ENCODE measurements around the gene GALNT2.

Gene GALNT2

DNA sequence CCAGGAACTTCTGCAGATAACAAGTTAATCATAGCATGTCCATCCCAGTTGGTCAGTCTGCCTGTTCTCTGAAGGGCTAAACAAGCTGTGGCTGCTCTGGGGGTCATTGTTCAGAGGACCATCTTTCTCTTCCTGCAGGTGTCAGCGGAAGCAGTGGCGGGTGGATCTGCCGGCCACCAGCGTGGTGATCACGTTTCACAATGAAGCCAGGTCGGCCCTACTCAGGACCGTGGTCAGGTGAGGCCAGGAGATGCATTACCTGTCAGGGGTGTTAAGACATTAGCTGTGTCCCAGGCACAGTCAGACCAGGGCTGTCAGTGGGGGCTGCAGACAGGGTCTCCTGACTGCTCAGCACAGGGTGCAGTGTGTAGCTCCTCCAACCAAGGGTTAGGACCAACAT, 168.8 kb downstream of the GALNT2 start:
- Histone ChIP-seq H3K27ac (ENCODE audit: low read depth, low read length) (no peak overlapping the region), H3K4me1 (ENCODE audit: insufficient read depth, low read length) (peaks cover 22% of the 10 kb centered on the region), H3K9ac (ENCODE audit: low read depth, low read length) (no peak overlapping the region), H3K36me3 (ENCODE audit: insufficient read depth, low read length) (0 out of 2 replicates have a peak, but pooled peaks cover 6% of the 10 kb centered on the region), H3K27me3 (ENCODE audit: insufficient read depth, low read length) (no peaks in the 10 kb centered on the region), H3K9me3 (ENCODE audit: insufficient read depth, low read depth, low read length) (peaks cover 4% of the 10 kb centered on the region; the same call in 1 of the 2 replicates), H3K4me3 (ENCODE audit: low read length) (no peak overlapping the region)
- WGBS, result 83% methylated on average over 7 of the region's 7 CpGs

DNA sequence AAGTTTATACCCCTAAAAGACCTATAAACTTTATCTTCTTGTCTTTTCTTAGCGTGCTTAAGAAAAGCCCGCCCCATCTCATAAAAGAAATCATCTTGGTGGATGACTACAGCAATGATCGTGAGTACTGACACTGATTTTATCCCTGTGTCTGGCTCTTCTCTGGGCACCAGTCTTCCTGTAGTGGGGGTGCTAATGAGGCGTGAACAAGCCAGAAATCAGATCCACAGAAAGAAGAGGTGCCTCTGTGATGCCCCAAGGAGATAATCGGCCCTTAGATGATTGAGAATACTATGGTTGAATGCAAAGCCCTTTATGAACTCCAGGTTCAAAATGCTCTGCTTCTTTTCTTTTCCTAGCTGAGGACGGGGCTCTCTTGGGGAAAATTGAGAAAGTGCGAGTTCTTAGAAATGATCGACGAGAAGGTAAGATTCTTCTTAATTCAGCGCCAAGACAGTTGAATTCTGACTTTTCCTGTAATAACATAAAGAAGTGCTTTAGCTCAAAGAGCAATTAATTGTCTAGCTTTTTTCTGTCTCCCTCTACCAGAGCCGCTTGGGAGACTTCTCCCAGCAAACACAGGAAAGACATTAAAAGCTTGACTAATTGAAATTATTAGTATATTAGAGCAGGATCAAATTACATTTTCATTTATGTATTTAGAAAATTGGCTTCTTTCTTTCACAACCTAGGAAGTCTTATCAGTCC, 169.4 kb downstream of the GALNT2 start:
- 88% methylated on average over 10 of the region's 11 CpGs for WGBS

DNA sequence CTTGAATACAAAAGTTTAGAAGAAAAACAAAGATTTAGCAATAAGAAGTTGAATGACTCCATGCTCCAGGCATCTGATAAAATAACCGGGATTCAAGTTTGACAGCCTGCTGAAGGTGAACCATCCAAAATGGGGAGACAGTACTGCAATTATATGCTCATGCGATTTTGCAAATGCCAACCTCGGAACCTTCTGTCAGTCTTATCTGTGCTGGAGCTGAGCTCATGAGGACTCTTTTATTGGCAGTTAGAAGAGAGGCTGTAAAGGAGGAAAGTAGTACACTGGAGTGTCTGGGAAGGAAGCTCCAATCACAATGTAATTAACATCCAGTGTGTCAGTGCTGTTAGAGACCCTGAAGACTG, 170.0 kb downstream of the GALNT2 start:
- peaks cover 9% of the 10 kb centered on the region; the same call in 1 of the 2 replicates for H3K36me3 ChIP-seq (ENCODE audit: insufficient read depth, low read length)
- H3K27ac ChIP-seq (ENCODE audit: low read depth, low read length), result no peak overlapping the region
- no peak overlapping the region for H3K4me3 ChIP-seq (ENCODE audit: low read length)
- peaks cover 10% of the 10 kb centered on the region for H3K4me1 ChIP-seq (ENCODE audit: insufficient read depth, low read length)
- no peaks in the 10 kb centered on the region for H3K27me3 ChIP-seq (ENCODE audit: insufficient read depth, low read length)
- no peak overlapping the region for H3K9ac ChIP-seq (ENCODE audit: low read depth, low read length)
- peaks cover 5% of the 10 kb centered on the region; the same call in 1 of the 2 replicates for H3K9me3 ChIP-seq (ENCODE audit: insufficient read depth, low read depth, low read length)
- 91% methylated on average over 3 of the region's 3 CpGs for WGBS

More for the DNA sequence above, 169.4 kb downstream of the GALNT2 start:
- peaks cover 16% of the 10 kb centered on the region for H3K4me1 ChIP-seq (ENCODE audit: insufficient read depth, low read length)
- H3K36me3 ChIP-seq (ENCODE audit: insufficient read depth, low read length), result 0 out of 2 replicates have a peak, but pooled peaks cover 6% of the 10 kb centered on the region
- no peak overlapping the region for H3K27ac ChIP-seq (ENCODE audit: low read depth, low read length)
- no peaks in the 10 kb centered on the region for H3K27me3 ChIP-seq (ENCODE audit: insufficient read depth, low read length)
- H3K9ac ChIP-seq (ENCODE audit: low read depth, low read length), result no peak overlapping the region
- H3K9me3 ChIP-seq (ENCODE audit: insufficient read depth, low read depth, low read length), result peaks cover 5% of the 10 kb centered on the region; the same call in 1 of the 2 replicates
- no peak overlapping the region for H3K4me3 ChIP-seq (ENCODE audit: low read length)

DNA sequence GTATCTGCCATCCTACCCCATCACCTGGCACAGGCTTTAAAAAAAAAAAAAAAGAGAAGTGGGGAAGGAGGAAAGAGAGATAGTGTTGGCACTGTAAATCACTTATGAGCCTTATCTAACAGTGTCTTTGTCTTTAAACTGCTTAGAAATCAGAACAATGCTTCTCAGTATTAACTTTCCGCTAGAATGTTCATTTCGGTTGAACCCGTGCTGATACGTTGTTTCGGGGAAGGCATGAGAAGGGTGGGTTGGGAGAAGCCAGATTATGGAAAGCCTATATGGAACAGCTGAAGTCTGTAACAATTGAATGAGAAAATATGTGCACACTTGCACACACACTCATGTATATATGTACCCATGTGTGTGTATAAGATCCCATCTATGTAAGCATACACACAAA, 170.8 kb downstream of the GALNT2 start:
- Histone ChIP-seq H3K36me3 (ENCODE audit: insufficient read depth, low read length) (peaks cover 11% of the 10 kb centered on the region; the same call in 1 of the 2 replicates), H3K27ac (ENCODE audit: low read depth, low read length) (no peak overlapping the region), H3K9me3 (ENCODE audit: insufficient read depth, low read depth, low read length) (peaks cover 5% of the 10 kb centered on the region; the same call in 1 of the 2 replicates), H3K4me3 (ENCODE audit: low read length) (no peak overlapping the region), H3K4me1 (ENCODE audit: insufficient read depth, low read length) (peaks cover 2% of the 10 kb centered on the region; the same call in 1 of the 2 replicates), H3K9ac (ENCODE audit: low read depth, low read length) (no peak overlapping the region), H3K27me3 (ENCODE audit: insufficient read depth, low read length) (no peaks in the 10 kb centered on the region)
- 93% methylated on average over 5 of the region's 5 CpGs for WGBS

DNA sequence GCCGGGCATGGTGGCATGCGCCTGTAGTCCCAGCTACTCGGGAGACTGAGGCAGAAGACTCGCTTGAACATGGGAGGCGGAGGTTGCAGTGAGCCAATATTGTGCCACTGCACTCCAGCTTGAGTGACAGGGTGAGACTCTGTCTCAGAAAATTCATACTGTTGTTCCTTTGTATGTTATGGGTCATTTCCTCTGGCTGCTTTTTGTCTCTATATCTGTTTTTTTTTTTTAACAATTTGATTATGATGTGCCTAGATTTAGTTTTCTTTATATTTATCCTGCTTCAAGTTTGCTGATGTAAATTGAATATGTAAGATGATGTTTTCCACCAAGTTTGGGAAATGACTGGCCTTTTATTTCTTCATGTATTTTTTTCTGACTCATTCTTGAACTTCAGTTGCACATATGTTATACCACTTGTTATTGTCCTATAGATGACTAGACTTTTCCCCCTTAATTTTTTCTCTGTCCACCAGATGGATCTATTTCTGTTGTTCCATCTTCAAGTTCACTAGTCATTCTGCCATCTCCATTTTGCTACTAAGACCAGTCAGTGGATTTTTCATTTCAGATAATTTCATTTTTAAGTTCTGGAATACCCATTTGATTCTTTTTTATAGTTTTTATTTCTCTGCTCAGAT, 173.5 kb downstream of the GALNT2 start:
- WGBS, result 97% methylated on average over 5 of the region's 5 CpGs
- no peaks in the 10 kb centered on the region for H3K27me3 ChIP-seq (ENCODE audit: insufficient read depth, low read length)
- H3K36me3 ChIP-seq (ENCODE audit: insufficient read depth, low read length), result peaks cover 11% of the 10 kb centered on the region; the same call in 1 of the 2 replicates
- no peak overlapping the region for H3K27ac ChIP-seq (ENCODE audit: low read depth, low read length)
- H3K4me1 ChIP-seq (ENCODE audit: insufficient read depth, low read length), result no peaks in the 10 kb centered on the region
- peaks cover 5% of the 10 kb centered on the region; the same call in 1 of the 2 replicates for H3K9me3 ChIP-seq (ENCODE audit: insufficient read depth, low read depth, low read length)
- no peak overlapping the region for H3K9ac ChIP-seq (ENCODE audit: low read depth, low read length)
- H3K4me3 ChIP-seq (ENCODE audit: low read length), result no peak overlapping the region

DNA sequence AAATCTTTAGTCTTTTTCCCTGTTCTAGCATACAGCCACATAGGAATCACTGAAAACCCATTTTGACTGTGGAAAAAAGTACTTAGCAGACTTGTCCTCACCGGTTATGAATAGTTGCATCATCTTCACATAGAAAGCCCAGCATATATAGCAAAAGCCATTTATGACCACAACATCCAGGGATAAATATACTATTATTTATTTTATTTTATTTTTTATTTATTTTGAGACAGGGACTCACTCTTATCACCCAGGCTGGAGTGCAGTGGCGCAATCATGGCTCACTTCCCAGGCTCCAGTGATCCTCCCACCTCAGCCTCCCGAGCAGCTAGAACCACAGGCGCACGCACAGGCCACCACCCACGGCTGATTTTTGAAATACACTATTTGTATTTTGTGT, 175.3 kb downstream of the GALNT2 start:
- Histone ChIP-seq H3K36me3 (ENCODE audit: insufficient read depth, low read length) (peaks cover 22% of the 10 kb centered on the region; the same call in 1 of the 2 replicates), H3K9ac (ENCODE audit: low read depth, low read length) (no peak overlapping the region), H3K4me1 (ENCODE audit: insufficient read depth, low read length) (no peaks in the 10 kb centered on the region), H3K9me3 (ENCODE audit: insufficient read depth, low read depth, low read length) (peaks cover 5% of the 10 kb centered on the region; the same call in 1 of the 2 replicates), H3K4me3 (ENCODE audit: low read length) (no peak overlapping the region), H3K27me3 (ENCODE audit: insufficient read depth, low read length) (no peaks in the 10 kb centered on the region), H3K27ac (ENCODE audit: low read depth, low read length) (no peak overlapping the region)
- WGBS, result 94% methylated on average over 5 of the region's 6 CpGs

DNA sequence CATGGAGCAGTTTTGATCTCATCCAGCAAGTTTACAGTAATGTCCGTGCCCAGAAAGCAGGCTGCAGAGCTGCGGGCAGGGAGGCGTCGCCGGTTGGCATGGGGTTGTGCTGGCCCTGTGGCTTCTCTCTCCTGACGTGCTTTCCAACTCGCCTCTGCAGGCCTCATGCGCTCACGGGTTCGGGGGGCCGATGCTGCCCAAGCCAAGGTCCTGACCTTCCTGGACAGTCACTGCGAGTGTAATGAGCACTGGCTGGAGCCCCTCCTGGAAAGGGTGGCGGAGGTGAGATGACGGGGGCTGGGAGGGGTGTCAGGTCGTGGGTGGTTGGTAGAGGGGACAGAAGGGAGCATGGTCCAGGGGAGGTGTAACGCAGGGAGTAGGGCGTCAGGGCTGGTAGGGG, 176.1 kb downstream of the GALNT2 start:
- H3K9ac ChIP-seq (ENCODE audit: low read depth, low read length), result no peak overlapping the region
- peaks cover 17% of the 10 kb centered on the region; the same call in 1 of the 2 replicates for H3K36me3 ChIP-seq (ENCODE audit: insufficient read depth, low read length)
- WGBS, result 94% methylated on average over 17 of the region's 17 CpGs
- H3K27me3 ChIP-seq (ENCODE audit: insufficient read depth, low read length), result no peaks in the 10 kb centered on the region
- no peaks in the 10 kb centered on the region; the same call in 1 of the 2 replicates for H3K4me1 ChIP-seq (ENCODE audit: insufficient read depth, low read length)
- no peak overlapping the region for H3K27ac ChIP-seq (ENCODE audit: low read depth, low read length)
- no peak overlapping the region for H3K4me3 ChIP-seq (ENCODE audit: low read length)
- peaks cover 5% of the 10 kb centered on the region; the same call in 1 of the 2 replicates for H3K9me3 ChIP-seq (ENCODE audit: insufficient read depth, low read depth, low read length)

DNA sequence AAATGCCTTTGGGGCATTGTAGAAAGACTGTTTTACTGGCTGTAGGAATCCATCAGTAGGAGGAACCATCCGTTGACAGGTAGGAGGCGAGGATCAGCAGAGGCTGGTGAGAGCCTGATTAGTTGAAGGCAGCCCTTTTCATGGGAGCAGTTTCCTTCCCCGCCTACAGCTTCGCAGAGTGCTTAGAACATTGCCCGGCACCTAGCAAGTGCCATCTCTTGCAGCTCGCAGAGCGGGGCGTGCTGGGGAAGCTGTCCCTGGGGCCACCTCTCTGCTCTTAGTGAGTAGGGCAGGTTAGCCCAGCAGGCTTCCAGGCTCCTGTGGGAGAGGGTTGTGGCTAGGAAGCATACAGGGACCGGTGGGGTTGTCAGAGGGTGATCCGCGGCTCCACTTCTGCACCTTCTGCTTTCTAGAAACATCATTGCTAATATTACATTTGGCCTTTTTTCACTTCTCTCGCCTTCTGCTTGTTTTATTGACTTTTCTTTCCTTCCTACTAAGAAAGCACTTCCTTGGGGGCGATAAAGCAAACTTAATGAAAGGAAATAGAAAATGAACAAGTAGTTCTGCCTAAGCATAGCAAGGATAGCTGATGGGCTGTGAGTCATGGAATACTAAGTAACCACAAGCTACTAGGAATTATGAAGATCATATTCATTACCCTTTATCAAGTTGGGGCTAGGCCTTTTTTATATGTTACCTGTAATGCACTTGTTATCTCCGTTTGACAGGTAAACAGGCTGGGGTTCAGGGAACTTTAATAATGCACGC, 176.7 kb downstream of the GALNT2 start:
- Histone ChIP-seq H3K4me1 (ENCODE audit: insufficient read depth, low read length) (no peaks in the 10 kb centered on the region; the same call in 1 of the 2 replicates), H3K27me3 (ENCODE audit: insufficient read depth, low read length) (no peaks in the 10 kb centered on the region), H3K9me3 (ENCODE audit: insufficient read depth, low read depth, low read length) (peaks cover 5% of the 10 kb centered on the region; the same call in 1 of the 2 replicates), H3K9ac (ENCODE audit: low read depth, low read length) (no peak overlapping the region), H3K4me3 (ENCODE audit: low read length) (no peak overlapping the region), H3K27ac (ENCODE audit: low read depth, low read length) (no peak overlapping the region), H3K36me3 (ENCODE audit: insufficient read depth, low read length) (peaks cover 17% of the 10 kb centered on the region; the same call in 1 of the 2 replicates)
- 94% methylated on average over 15 of the region's 15 CpGs for WGBS

DNA sequence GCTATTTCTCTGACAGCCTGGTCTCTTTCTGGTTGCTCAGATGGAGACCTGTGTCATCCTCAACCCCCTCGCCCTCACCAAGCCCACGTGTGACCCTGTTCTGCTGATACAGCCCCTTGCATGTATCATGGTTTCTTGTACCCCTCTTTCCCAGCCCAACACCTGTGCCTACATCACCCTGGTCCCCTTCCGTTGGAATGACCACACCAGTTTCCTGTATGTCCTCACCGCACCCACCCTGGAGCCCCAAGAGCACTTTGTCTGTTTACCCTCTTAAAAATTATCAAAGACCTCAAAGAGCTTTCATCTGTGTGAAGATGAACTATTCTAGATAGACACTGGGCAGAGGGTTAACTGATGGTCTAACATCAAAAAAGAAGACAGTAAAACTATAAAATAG, 179.5 kb downstream of the GALNT2 start:
- Histone ChIP-seq H3K4me1 (ENCODE audit: insufficient read depth, low read length) (peaks cover 20% of the 10 kb centered on the region), H3K9me3 (ENCODE audit: insufficient read depth, low read depth, low read length) (no peaks in the 10 kb centered on the region), H3K36me3 (ENCODE audit: insufficient read depth, low read length) (peaks cover 17% of the 10 kb centered on the region), H3K4me3 (ENCODE audit: low read length) (no peak overlapping the region), H3K9ac (ENCODE audit: low read depth, low read length) (no peak overlapping the region), H3K27ac (ENCODE audit: low read depth, low read length) (no peak overlapping the region), H3K27me3 (ENCODE audit: insufficient read depth, low read length) (no peaks in the 10 kb centered on the region)
- 93% methylated on average over 4 of the region's 4 CpGs for WGBS

DNA sequence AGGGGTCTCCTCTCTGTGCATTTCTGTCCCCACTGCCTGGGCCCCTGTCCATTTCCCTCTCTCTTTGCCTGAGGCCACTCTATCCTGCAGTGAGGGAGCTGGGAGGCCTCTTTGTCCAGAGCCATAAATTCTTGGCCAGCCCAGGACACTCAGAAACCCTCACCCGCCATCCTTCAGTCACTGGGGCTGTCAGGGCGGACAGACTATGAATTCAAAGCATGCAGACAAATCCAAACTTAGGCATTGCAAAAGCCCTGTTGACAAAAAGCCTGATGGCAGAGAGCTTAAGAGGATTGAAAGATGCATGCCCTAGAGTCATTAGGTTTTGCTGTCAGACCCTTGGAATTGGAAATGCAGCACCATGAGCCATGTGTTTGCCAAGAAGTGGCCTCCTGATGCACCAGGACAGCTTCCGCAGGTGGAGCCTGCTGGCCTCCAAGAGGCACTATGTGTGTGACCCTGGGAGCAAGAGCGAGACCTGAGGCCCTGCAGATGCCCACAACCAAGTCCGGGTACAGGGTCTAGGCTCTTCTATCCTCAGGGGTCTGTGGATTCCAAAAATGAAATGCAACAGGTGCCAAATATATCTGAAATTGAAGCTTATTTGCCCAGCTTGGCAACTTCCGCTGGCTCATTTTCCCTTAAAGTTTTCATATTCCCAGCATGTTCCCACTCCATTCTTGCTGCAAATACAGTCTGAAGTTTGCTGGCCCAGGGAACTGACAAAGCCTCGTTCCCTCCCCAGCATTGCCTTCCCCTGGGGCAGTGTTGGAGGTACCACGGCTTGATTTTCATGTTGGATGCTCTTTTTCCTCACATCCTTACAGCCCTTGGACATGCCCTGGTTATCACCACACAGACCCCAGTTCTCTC, 181.2 kb downstream of the GALNT2 start:
- WGBS, result 85% methylated on average over 8 of the region's 8 CpGs
- Histone ChIP-seq H3K4me1 (ENCODE audit: insufficient read depth, low read length) (peaks cover 31% of the 10 kb centered on the region), H3K4me3 (ENCODE audit: low read length) (no peak overlapping the region), H3K27ac (ENCODE audit: low read depth, low read length) (no peak overlapping the region), H3K27me3 (ENCODE audit: insufficient read depth, low read length) (no peaks in the 10 kb centered on the region), H3K9ac (ENCODE audit: low read depth, low read length) (no peak overlapping the region), H3K36me3 (ENCODE audit: insufficient read depth, low read length) (peaks cover 15% of the 10 kb centered on the region), H3K9me3 (ENCODE audit: insufficient read depth, low read depth, low read length) (no peaks in the 10 kb centered on the region)
